Naive thymus-derived CD4-positive, alpha-beta T cell (primary cell): Measurements from ENCODE around the gene FNTB. TPM values are rescaled to one million over a fixed set of nuclear protein-coding genes. Genes with fewer than 3 reads are reported as not detected.
A peak's percentile ranks its signal among the peaks of the same experiment; 100 is the strongest.

Source experiments
- ATAC-seq: fragments of 150-1000 bp; cut with Tn5 transposase; 2 replicates; pipeline ENCODE4 v1.10.0; 2021; ENCODE audit warnings: mild to moderate bottlenecking, moderate library complexity
- CTCF ChIA-PET: fragments of 350-600 bp; sonication (Branson Sonifier 250); formaldehyde crosslinking; loops from one replicate; lab custom pipeline; 2021; ENCODE audit warnings: antibody characterized with exemption; lab: Charles Lee
- POLR2A ChIA-PET: fragments of 350-600 bp; sonication (Branson Sonifier 250); formaldehyde crosslinking; loops from one replicate; lab custom pipeline; 2021; ENCODE audit warnings: antibody characterized with exemption, inconsistent platforms; lab: Charles Lee
- DNase-seq, 9 donors: peaks; one replicate each; pipeline versions ENCODE4 v3.0.0 to v3.0.0-alpha.2; 2020 to 2022; ENCODE audit warnings: mixed read lengths in 1 of 9
- H3K27ac ChIP-seq: one replicate; pipeline ENCODE4 v1.7.0; 2013; ENCODE audit warnings: mild to moderate bottlenecking, low read depth, low read length, moderate library complexity
- H3K27me3 ChIP-seq, 2 donors: one replicate each; pipeline ENCODE4 v1.7.0; 2013; ENCODE audit warnings: low read length in 2 of 2, mild to moderate bottlenecking in 2 of 2, moderate library complexity in 2 of 2; ENCODE audit not compliant: control insufficient read depth in 2 of 2, insufficient read depth in 2 of 2
- H3K36me3 ChIP-seq, 3 experiments: 1 replicate in 2 of 3; 2 replicates in 1 of 3; pipeline ENCODE4 v1.7.0; 2013; ENCODE audit warnings: low read length in 3 of 3, mild to moderate bottlenecking in 3 of 3, moderate library complexity in 1 of 3; ENCODE audit not compliant: insufficient read depth in 3 of 3, control insufficient read depth in 2 of 3
- H3K4me1 ChIP-seq, 2 donors: one replicate each; pipeline ENCODE4 v1.7.0; 2013; ENCODE audit warnings: low read length in 2 of 2, mild to moderate bottlenecking in 2 of 2, moderate library complexity in 1 of 2; ENCODE audit not compliant: control insufficient read depth in 2 of 2, insufficient read depth in 2 of 2
- H3K4me3 ChIP-seq: 2 replicates; pipeline ENCODE4 v1.7.0; 2013; ENCODE audit warnings: mild to moderate bottlenecking, low read length
- H3K9me3 ChIP-seq, 3 experiments: 1 replicate in 2 of 3; 2 replicates in 1 of 3; pipeline ENCODE4 v1.7.0; 2013; ENCODE audit warnings: low read length in 3 of 3; ENCODE audit not compliant: control insufficient read depth in 2 of 3
- H3K27ac Mint-ChIP-seq, 9 donors: one replicate each; pipeline ENCODE4 v1.8.0; 2020 to 2022; ENCODE audit warnings: mixed read lengths in 9 of 9, mild to moderate bottlenecking in 8 of 9, moderate library complexity in 5 of 9, inconsistent platforms in 2 of 9
- H3K27me3 Mint-ChIP-seq, 5 donors: one replicate each; pipeline ENCODE4 v1.8.0; 2021 to 2022; ENCODE audit warnings: mixed read lengths in 5 of 5, mild to moderate bottlenecking in 1 of 5
- H3K36me3 Mint-ChIP-seq, 5 donors: one replicate each; pipeline ENCODE4 v1.8.0; 2020 to 2022; ENCODE audit warnings: mixed read lengths in 5 of 5, mild to moderate bottlenecking in 3 of 5, inconsistent platforms in 1 of 5
- H3K4me1 Mint-ChIP-seq, 7 donors: one replicate each; pipeline ENCODE4 v1.8.0; 2020 to 2022; ENCODE audit warnings: mixed read lengths in 7 of 7, mild to moderate bottlenecking in 3 of 7, inconsistent platforms in 1 of 7
- H3K4me3 Mint-ChIP-seq, 10 donors: one replicate each; pipeline ENCODE4 v1.8.0; 2020 to 2022; ENCODE audit warnings: mild to moderate bottlenecking in 10 of 10, mixed read lengths in 10 of 10, moderate library complexity in 6 of 10, inconsistent platforms in 2 of 10
- H3K9me3 Mint-ChIP-seq, 11 donors: one replicate each; pipeline ENCODE4 v1.8.0; 2020 to 2022; ENCODE audit warnings: mixed read lengths in 11 of 11, mild to moderate bottlenecking in 4 of 11, inconsistent platforms in 1 of 11, moderate library complexity in 1 of 11
- intact Hi-C, 2 donors: fragments of 100-400 bp; cut with micrococcal nuclease; formaldehyde crosslinking; loops; one replicate each; pipeline ENCODE4 v1.15.1; 2023
- polyA plus RNA-seq, 2 donors: library from polyadenylated mRNA; unstranded; fragments of 300-500 nt; fragmentation: Illumina TruSeq; gene quantifications; one replicate each; pipeline ENCODE4 v1.2.3, GENCODE V29; 2021
- total RNA-seq, 6 experiments: library from RNA in 5 of 6; stranded (reverse) in 5 of 6; gene quantifications; 1 replicate in 5 of 6; 2 replicates in 1 of 6; pipeline ENCODE4 v1.2.3 and lab custom pipeline; 2021 to 2026

Gene FNTB
- total and polyA plus RNA-seq, 7 experiments from 2014 or later = 4.0 to 19.7 (median 11.3) TPM

- Histone ChIP-seq H3K4me3 (no peak overlapping the region), H3K4me1 (peaks cover 0 to 9% of the 10 kb centered on the region in 2 donors), H3K9me3 (no peaks in the 10 kb centered on the region), H3K27me3 (no peaks in the 10 kb centered on the region), H3K27ac (no peak overlapping the region), H3K36me3 (peaks cover 0 to 70% (median 11%) of the 10 kb centered on the region in 3 experiments)
- DNase-seq = no peak
- Mint-ChIP-seq H3K27me3 (no peaks in the 10 kb centered on the region), H3K4me1 (peaks cover 25 to 48% (median 33%) of the 10 kb centered on the region in 7 donors), H3K36me3 (peaks cover 13 to 64% (median 23%) of the 10 kb centered on the region in 5 donors), H3K4me3 (no peak overlapping the region), H3K27ac (peak overlapping the region; percentile 39 to 78 (median 56)), H3K9me3 (peaks cover 0 to 1% (median 0%) of the 10 kb centered on the region in 11 donors)
- POLR2A ChIA-PET = interaction anchor here (0.9 to 1.6 kb wide), 2 partner anchors 20 to 27 kb away, joined by 3 to 5 read pairs; no protein-coding TSS in a partner anchor
- CTCF ChIA-PET = no interaction called here
- peak; percentile 51 for ATAC-seq
- intact Hi-C loops = no loop called here
These were observed 87.9 kb downstream of the FNTB start for GRCh38 chr14:65074449-65075150.

- Mint-ChIP-seq H3K27me3 (no peaks in the 10 kb centered on the region), H3K27ac (peak overlapping the region in 4 of 9 donors; percentile 24 to 62 (median 52)), H3K4me3 (no peak overlapping the region), H3K9me3 (peaks cover 0 to 1% (median 0%) of the 10 kb centered on the region in 11 donors), H3K4me1 (peaks cover 37 to 60% (median 44%) of the 10 kb centered on the region in 7 donors), H3K36me3 (peaks cover 20 to 65% (median 35%) of the 10 kb centered on the region in 5 donors)
- ChIA-PET CTCF (no interaction called here), POLR2A (interaction anchor here (1.0 to 1.5 kb wide), 2 partner anchors 19 to 27 kb away, joined by 3 to 5 read pairs; partner anchors contain the start of gene MAX)
- Histone ChIP-seq H3K27me3 (no peaks in the 10 kb centered on the region), H3K27ac (no peak overlapping the region), H3K36me3 (peaks cover 0 to 65% (median 11%) of the 10 kb centered on the region in 3 experiments), H3K9me3 (no peaks in the 10 kb centered on the region), H3K4me1 (peaks cover 0 to 20% of the 10 kb centered on the region in 2 donors), H3K4me3 (no peak overlapping the region)
- ATAC-seq (no peak), DNase-seq (no peak)
- intact Hi-C loops = no loop called here
These were observed 89.1 kb downstream of the FNTB start for GRCh38 chr14:65075628-65076325.

- no peak for ATAC-seq
These were observed 90.6 kb downstream of the FNTB start for GRCh38 chr14:65077318-65077717.

GRCh38 chr14:65079201-65079600 lies 92.5 kb downstream of the FNTB start:
- H3K27ac Mint-ChIP-seq = peak overlapping the region; percentile 67 to 92 (median 86)
- ChIA-PET CTCF (interaction anchor here (0.6 kb wide), 1 partner anchor 1458 kb away, joined by 3 read pairs; no protein-coding TSS in a partner anchor), POLR2A (interaction anchor here (1.4 to 2.0 kb wide), 3 partner anchors 9 to 23 kb away, joined by 3 to 8 read pairs (median 4); partner anchors contain the start of gene MAX)
- DNase-seq (peak in 3 of 9 donors; percentile 16 to 31 (median 23)), ATAC-seq (peak; percentile 48)
- Histone ChIP-seq H3K4me1 (peaks cover 0 to 41% of the 10 kb centered on the region in 2 donors), H3K27me3 (no peaks in the 10 kb centered on the region), H3K36me3 (peaks cover 0 to 72% (median 14%) of the 10 kb centered on the region in 3 experiments), H3K9me3 (no peaks in the 10 kb centered on the region), H3K27ac (no peak overlapping the region), H3K4me3 (no peak overlapping the region)
- intact Hi-C loops = loop anchor here in 1 of 2 donors (2.0 kb wide), 1 partner anchor 14 kb away; no protein-coding TSS in a partner anchor
- H3K9me3 Mint-ChIP-seq = peaks cover 0 to 1% (median 0%) of the 10 kb centered on the region in 11 donors
- peak overlapping the region in 8 of 10 donors; percentile 20 to 67 (median 54) for H3K4me3 Mint-ChIP-seq
- H3K27me3 Mint-ChIP-seq = no peaks in the 10 kb centered on the region
- peaks cover 23 to 84% (median 54%) of the 10 kb centered on the region in 5 donors for H3K36me3 Mint-ChIP-seq
- H3K4me1 Mint-ChIP-seq = peaks cover 62 to 81% (median 72%) of the 10 kb centered on the region in 7 donors

More at GRCh38 chr14:65077318-65077717, 90.6 kb downstream of the FNTB start:
- peaks cover 0 to 73% (median 11%) of the 10 kb centered on the region in 3 experiments for H3K36me3 ChIP-seq
- CTCF ChIA-PET = no interaction called here
- Mint-ChIP-seq H3K36me3 (peaks cover 28 to 78% (median 47%) of the 10 kb centered on the region in 5 donors), H3K27me3 (no peaks in the 10 kb centered on the region), H3K4me1 (peaks cover 52 to 75% (median 59%) of the 10 kb centered on the region in 7 donors), H3K4me3 (no peak overlapping the region), H3K9me3 (peaks cover 0 to 1% (median 0%) of the 10 kb centered on the region in 11 donors), H3K27ac (peak overlapping the region in 1 of 9 donors; percentile 21)
- no peaks in the 10 kb centered on the region for H3K9me3 ChIP-seq
- H3K27me3 ChIP-seq = no peaks in the 10 kb centered on the region
- intact Hi-C loops = no loop called here
- H3K4me1 ChIP-seq = peaks cover 0 to 36% of the 10 kb centered on the region in 2 donors
- POLR2A ChIA-PET = no interaction called here
- no peak overlapping the region for H3K4me3 ChIP-seq
- H3K27ac ChIP-seq = no peak overlapping the region
- DNase-seq = no peak

- peaks cover 23 to 84% (median 57%) of the 10 kb centered on the region in 5 donors for H3K36me3 Mint-ChIP-seq
- peaks cover 59 to 81% (median 72%) of the 10 kb centered on the region in 7 donors for H3K4me1 Mint-ChIP-seq
- Histone ChIP-seq H3K27ac (no peak overlapping the region), H3K27me3 (no peaks in the 10 kb centered on the region), H3K9me3 (no peaks in the 10 kb centered on the region), H3K4me1 (peaks cover 0 to 42% of the 10 kb centered on the region in 2 donors), H3K36me3 (peaks cover 0 to 67% (median 11%) of the 10 kb centered on the region in 3 experiments), H3K4me3 (no peak overlapping the region)
- H3K9me3 Mint-ChIP-seq = peaks cover 0 to 2% (median 0%) of the 10 kb centered on the region in 11 donors
- peak overlapping the region in 5 of 10 donors; percentile 0 to 65 (median 49) for H3K4me3 Mint-ChIP-seq
- peak; percentile 51 for ATAC-seq
- intact Hi-C loops = loop anchor here in 1 of 2 donors (2.0 kb wide), 1 partner anchor 13 kb away; no protein-coding TSS in a partner anchor
- H3K27me3 Mint-ChIP-seq = no peaks in the 10 kb centered on the region
- ChIA-PET CTCF (no interaction called here), POLR2A (interaction anchor here (1.4 to 2.0 kb wide), 3 partner anchors 8 to 23 kb away, joined by 3 to 8 read pairs (median 4); partner anchors contain the start of gene MAX)
- DNase-seq = no peak
- H3K27ac Mint-ChIP-seq = peak overlapping the region; percentile 58 to 92 (median 81)
These were observed 93.1 kb downstream of the FNTB start for GRCh38 chr14:65079768-65080167.
